COLO668 (cell line): ENCODE results near the gene TEX2.
"Not testable (repeated sequence)": the region's sequence is repeated elsewhere in the genome, so short reads cannot be mapped to it uniquely, and the experiment has no call there.

Source experiments
- DNase-seq: peaks from one replicate; lab custom pipeline; 2025; ENCODE audit not compliant: unreplicated experiment; lab: John Stamatoyannopoulos, UW

Gene TEX2

GRCh38 chr17:64185557-64185956 is 77.5 kb downstream of the TEX2 start:
- not testable (repeated sequence) for DNase-seq

- DNase-seq = no peak
These were observed 78.0 kb downstream of the TEX2 start for GRCh38 chr17:64185101-64185500.

GRCh38 chr17:64183815-64184214 is 79.2 kb downstream of the TEX2 start:
- DNase-seq = no peak

- no peak for DNase-seq
These were observed 80.6 kb downstream of the TEX2 start for GRCh38 chr17:64182325-64183012.

- DNase-seq = no peak
These were observed 82.7 kb downstream of the TEX2 start for GRCh38 chr17:64180089-64181073.

- DNase-seq = not testable (repeated sequence)
These were observed 84.0 kb downstream of the TEX2 start for GRCh38 chr17:64179024-64179423.

GRCh38 chr17:64178011-64178825 is 84.8 kb downstream of the TEX2 start:
- no peak for DNase-seq

- DNase-seq = no peak
These were observed 85.6 kb downstream of the TEX2 start for GRCh38 chr17:64177311-64178010.

- DNase-seq = no peak
These were observed 86.5 kb downstream of the TEX2 start for GRCh38 chr17:64176556-64176955.

GRCh38 chr17:64174686-64175456 is 88.2 kb downstream of the TEX2 start:
- no peak for DNase-seq

GRCh38 chr17:64173646-64174045 is 89.4 kb downstream of the TEX2 start:
- DNase-seq = no peak

GRCh38 chr17:64172510-64172909 is 90.5 kb downstream of the TEX2 start:
- DNase-seq = no peak

- DNase-seq = no peak
These were observed 92.0 kb downstream of the TEX2 start for GRCh38 chr17:64171041-64171440.

GRCh38 chr17:64170286-64170685 is 92.8 kb downstream of the TEX2 start:
- no peak for DNase-seq

GRCh38 chr17:64167666-64168065 is 95.4 kb downstream of the TEX2 start:
- not testable (repeated sequence) for DNase-seq

GRCh38 chr17:64166876-64167275 is 96.2 kb downstream of the TEX2 start:
- no peak for DNase-seq

GRCh38 chr17:64165347-64165746 is 97.7 kb downstream of the TEX2 start:
- DNase-seq = no peak

- no peak for DNase-seq
These were observed 98.3 kb downstream of the TEX2 start for GRCh38 chr17:64164596-64165285.

- DNase-seq = no peak
These were observed 99.6 kb downstream of the TEX2 start for GRCh38 chr17:64163468-64163867.
